Measurements from ENCODE around the gene DIAPH3.
A peak's percentile ranks its signal among the peaks of the same experiment; 100 is the strongest.
"Not testable (repeated sequence)": the region's sequence is repeated elsewhere in the genome, so short reads cannot be mapped to it uniquely, and the experiment has no call there.

Gene DIAPH3

DNA sequence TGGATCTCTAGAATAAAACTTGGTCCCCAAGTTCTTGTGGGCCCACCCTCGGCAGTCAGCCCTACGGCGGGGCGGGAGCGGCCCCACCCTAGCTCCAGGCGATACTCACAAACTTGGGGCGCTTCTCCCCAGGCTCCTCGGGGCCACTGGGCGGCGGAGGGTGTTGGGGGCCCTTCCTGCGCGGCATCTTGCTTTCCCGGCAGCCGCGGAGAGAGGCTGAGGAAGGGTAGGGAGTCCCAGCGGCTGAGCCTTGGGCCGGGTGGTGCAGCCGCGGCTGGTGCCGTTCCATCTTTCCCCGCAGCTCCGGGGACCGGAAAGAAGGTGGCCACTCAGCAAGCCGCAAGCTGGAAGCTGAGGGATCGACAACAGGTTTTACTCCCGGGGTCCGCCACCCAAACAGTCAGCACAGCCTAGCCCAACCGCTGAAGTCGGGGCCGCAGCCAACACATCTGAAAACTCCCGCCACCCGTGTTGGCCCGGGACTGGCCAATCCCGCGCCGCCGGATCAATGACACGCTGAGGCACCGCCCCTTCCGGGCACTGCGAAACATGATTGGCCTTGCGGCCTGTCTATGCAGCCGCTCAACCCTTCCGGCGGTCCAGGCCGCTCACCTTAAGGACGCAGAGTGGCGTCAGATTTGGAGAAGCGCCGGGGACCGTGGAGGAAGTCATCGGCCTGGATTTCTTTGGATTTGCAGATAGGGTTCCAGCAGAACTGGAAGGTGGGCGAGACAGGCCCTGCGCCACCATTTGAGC is at the start of gene DIAPH3:
Gene DIAPH3 (minus strand): TSS at position 451 of the 756 bp plus-strand sequence. CDS start 162 bp downstream, at position 289.
- DNase-seq (ENCODE audit: low read depth, low spot score), result peak; percentile 97
- H3K4me3 ChIP-seq (ENCODE audit: low read depth, low read length), result peak within 1 kb of the TSS; percentile 76
- in situ Hi-C loops (cut with HindIII; ENCODE audit: low sequenced_read_pairs), result no loop called here
- TF ChIP-seq, protein P1, sequence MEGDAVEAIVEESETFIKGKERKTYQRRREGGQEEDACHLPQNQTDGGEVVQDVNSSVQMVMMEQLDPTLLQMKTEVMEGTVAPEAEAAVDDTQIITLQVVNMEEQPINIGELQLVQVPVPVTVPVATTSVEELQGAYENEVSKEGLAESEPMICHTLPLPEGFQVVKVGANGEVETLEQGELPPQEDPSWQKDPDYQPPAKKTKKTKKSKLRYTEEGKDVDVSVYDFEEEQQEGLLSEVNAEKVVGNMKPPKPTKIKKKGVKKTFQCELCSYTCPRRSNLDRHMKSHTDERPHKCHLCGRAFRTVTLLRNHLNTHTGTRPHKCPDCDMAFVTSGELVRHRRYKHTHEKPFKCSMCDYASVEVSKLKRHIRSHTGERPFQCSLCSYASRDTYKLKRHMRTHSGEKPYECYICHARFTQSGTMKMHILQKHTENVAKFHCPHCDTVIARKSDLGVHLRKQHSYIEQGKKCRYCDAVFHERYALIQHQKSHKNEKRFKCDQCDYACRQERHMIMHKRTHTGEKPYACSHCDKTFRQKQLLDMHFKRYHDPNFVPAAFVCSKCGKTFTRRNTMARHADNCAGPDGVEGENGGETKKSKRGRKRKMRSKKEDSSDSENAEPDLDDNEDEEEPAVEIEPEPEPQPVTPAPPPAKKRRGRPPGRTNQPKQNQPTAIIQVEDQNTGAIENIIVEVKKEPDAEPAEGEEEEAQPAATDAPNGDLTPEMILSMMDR (IDR thresholded peaks at IDR 0.05; ENCODE audit: low read depth, low read length), result no peak

DNA sequence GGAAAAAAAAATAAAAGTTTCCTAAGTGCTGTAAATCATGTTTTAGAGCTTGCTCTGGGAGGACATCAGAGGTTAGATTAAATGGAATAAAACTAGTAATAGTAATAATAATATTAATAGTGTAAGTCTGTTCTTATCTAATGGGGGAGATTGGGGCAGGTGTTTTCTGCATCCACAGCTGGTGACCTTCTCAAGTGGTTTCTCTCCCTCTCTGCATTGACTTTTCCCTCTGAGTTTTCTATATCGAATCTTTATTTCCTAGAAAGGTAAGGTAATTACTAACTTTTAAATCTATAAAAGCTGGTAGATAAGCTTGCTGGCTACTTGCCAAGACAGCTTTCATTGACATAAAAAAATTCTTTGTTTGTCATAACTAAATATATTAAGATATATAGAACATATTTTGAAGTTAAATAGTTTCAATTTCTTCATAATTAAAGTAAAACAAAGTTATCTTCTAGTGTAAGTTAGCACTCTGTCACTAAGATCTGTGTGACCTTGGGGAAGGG is 49.6 kb upstream of the DIAPH3 start:
- in situ Hi-C loops (cut with HindIII; ENCODE audit: low sequenced_read_pairs), result no loop called here
- no peak for DNase-seq (ENCODE audit: low read depth, low spot score)
- H3K4me3 ChIP-seq (ENCODE audit: low read depth, low read length), result no peak overlapping the region
- TF ChIP-seq, protein P1 (IDR thresholded peaks at IDR 0.05; ENCODE audit: low read depth, low read length), result no peak

GRCh38 chr13:60211548-60211947 is 47.8 kb upstream of the DIAPH3 start:
- in situ Hi-C loops (cut with HindIII; ENCODE audit: low sequenced_read_pairs), result no loop called here
- H3K4me3 ChIP-seq (ENCODE audit: low read depth, low read length), result no peak overlapping the region
- TF ChIP-seq, protein P1 (IDR thresholded peaks at IDR 0.05; ENCODE audit: low read depth, low read length), result no peak
- no peak for DNase-seq (ENCODE audit: low read depth, low spot score)

DNA sequence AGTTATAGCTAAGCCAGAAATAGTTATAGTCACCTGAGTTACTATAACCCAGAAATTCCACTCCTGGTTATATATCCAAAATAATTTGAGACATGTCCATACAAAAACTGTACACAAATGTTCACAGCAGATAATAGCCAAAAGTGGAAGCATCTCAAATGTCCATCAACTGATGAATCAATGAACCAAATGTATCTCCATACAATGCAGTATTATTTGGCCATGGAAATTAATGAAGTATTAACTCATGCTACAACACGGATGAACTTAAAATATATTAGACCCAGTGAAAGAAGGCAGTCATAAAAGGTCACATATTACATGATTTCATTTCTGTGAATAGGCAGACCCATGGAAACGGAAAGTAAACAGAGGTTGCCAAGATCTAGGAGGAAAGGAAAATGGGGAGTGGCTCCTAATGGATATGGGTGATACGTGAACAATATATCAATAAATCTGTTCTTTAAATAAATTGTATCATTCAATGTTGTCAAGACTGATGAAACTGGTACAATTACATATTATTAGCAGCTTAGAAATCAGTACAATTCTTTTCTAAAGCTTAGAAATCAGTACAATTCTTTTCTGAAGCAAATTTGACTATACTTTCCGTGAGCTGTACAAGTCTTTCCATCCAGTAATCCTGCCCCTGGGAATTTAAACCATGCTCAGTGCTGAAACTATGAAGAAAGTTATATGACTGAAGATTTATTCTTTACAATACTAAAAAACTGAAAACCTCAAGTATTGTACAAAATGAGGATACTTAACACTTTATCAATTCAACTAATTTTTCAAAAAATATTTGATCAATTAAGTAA is 47.0 kb upstream of the DIAPH3 start:
- TF ChIP-seq, protein P1 (IDR thresholded peaks at IDR 0.05; ENCODE audit: low read depth, low read length), result no peak
- no peak overlapping the region for H3K4me3 ChIP-seq (ENCODE audit: low read depth, low read length)
- in situ Hi-C loops (cut with HindIII; ENCODE audit: low sequenced_read_pairs), result no loop called here
- no peak for DNase-seq (ENCODE audit: low read depth, low spot score)

DNA sequence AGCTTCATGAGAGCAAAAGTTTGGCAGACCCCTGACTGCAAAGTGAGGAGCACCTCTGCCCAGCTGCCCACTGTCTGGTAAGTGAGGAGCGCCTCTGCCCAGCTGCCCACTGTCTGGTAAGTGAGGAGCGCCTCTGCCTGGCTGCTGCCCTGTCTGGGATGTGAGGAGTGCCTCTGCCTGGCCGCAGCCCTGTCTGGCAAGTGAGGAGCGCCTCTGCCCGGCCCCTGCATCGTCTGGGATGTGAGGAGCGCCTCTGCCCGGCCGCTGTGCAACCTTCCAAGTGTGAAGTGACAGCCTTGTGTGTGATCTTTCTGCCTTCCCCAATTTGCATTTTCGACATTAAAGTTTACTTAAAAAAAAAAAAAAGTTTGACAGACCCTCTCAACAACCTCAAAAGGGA is 41.8 kb upstream of the DIAPH3 start:
- in situ Hi-C loops (cut with HindIII; ENCODE audit: low sequenced_read_pairs); DNase-seq (ENCODE audit: low read depth, low spot score); H3K4me3 ChIP-seq (ENCODE audit: low read depth, low read length): not testable (repeated sequence)

GRCh38 chr13:60201286-60201685 is 37.6 kb upstream of the DIAPH3 start:
- in situ Hi-C loops (cut with HindIII; ENCODE audit: low sequenced_read_pairs), result no loop called here
- H3K4me3 ChIP-seq (ENCODE audit: low read depth, low read length), result no peak overlapping the region
- DNase-seq (ENCODE audit: low read depth, low spot score), result no peak
- TF ChIP-seq, protein P1 (IDR thresholded peaks at IDR 0.05; ENCODE audit: low read depth, low read length), result no peak

DNA sequence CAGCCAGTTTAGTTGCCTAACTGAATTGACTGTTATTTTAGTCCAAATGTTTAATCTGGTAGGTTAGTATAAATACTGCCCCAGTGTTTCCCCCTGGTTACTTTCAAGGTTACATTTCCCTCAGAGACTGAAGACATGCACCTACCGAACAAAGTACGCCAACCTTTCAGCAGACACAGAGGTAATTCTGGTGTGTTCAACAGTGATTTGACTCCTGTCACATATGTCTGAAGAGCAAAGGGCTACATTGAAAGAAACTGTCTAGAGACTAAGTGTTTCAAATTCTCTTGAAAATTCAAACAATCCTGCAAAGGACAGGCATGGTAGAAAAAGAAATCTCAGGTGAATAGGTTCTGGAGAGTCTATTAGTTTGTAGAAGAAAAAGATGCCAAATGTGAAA is 32.2 kb upstream of the DIAPH3 start:
- in situ Hi-C loops (cut with HindIII; ENCODE audit: low sequenced_read_pairs), result not testable (repeated sequence)

More for the DNA sequence above, 32.2 kb upstream of the DIAPH3 start:
- DNase-seq (ENCODE audit: low read depth, low spot score); H3K4me3 ChIP-seq (ENCODE audit: low read depth, low read length): not testable (repeated sequence)
